Muscle of leg (tissue), 11 donors: ENCODE results near the gene ZNF107. TPM values are rescaled to one million over a fixed set of nuclear protein-coding genes. Genes with fewer than 3 reads are reported as not detected.
"Not testable (repeated sequence)": the region's sequence is repeated elsewhere in the genome, so short reads cannot be mapped to it uniquely, and the experiment has no call there.

Source experiments
- DNase-seq: peaks from one replicate; pipeline ENCODE4 v3.0.0; 2013
- H3K27ac ChIP-seq: one replicate; pipeline ENCODE4 v1.5.1; 2013; ENCODE audit warnings: mild to moderate bottlenecking, low read length, control low read depth
- H3K27me3 ChIP-seq: one replicate; pipeline ENCODE4 v1.6.1; 2013; ENCODE audit warnings: low read length; ENCODE audit not compliant: control insufficient read depth, insufficient read depth
- H3K36me3 ChIP-seq: one replicate; pipeline ENCODE4 v1.6.1; 2013; ENCODE audit warnings: low read length; ENCODE audit not compliant: control insufficient read depth, insufficient read depth
- H3K4me1 ChIP-seq: one replicate; pipeline ENCODE4 v1.6.1; 2013; ENCODE audit warnings: low read length; ENCODE audit not compliant: control insufficient read depth, insufficient read depth
- H3K4me3 ChIP-seq: one replicate; pipeline ENCODE4 v1.5.1; 2013; ENCODE audit warnings: low read length, control low read depth
- H3K9me3 ChIP-seq: replicated peaks from 2 replicates; pipeline ENCODE4 v1.6.1; 2013; ENCODE audit warnings: low read depth, low read length; ENCODE audit not compliant: control insufficient read depth
- WGBS: methylation state at CpG from one replicate; pipeline ENCODE4 v1.1.5; 2013; ENCODE audit warnings: missing lambda C conversion rate; ENCODE audit not compliant: insufficient coverage; 5-methylcytosine and 5-hydroxymethylcytosine counted together
- polyA plus RNA-seq, 8 donors: library from polyadenylated mRNA; unstranded; fragments of 120-200 nt; gene quantifications; one replicate each; pipeline versions ENCODE4 v1.2.1 to v1.2.3, GENCODE V29; 2013; ENCODE audit warnings: inconsistent platforms in 1 of 8, low replicate concordance in 1 of 8; ENCODE audit not compliant: insufficient read length in 8 of 8, insufficient read depth in 1 of 8
- total RNA-seq: library from RNA; stranded (reverse); fragments of 120-200 nt; gene quantifications from one replicate; pipeline ENCODE4 v1.2.4, GENCODE V29; 2013

ZNF107 gene
- total and polyA plus RNA-seq, 9 donors, result 2.8 to 5.9 (median 4.3) TPM

DNA sequence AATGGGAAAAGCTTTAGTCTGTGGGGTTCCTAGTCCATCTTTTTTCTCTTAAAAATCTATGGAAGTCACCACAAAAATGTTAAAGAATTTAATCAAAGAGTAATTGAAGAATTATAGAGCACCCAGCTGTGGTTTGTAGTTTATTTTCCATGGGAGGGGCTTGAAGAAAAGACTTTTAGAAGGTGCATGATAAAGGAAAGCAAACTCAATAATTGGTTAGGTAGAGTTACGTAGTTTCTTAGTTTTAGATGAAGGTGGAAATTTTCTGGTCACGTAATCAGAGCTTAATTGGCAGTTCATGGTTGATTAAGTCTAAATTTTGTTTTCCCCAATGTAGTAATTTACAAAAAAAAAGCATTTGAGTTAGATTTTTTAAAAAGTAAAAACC lies 724 bp downstream of the ZNF107 start:
- no peaks in the 10 kb centered on the region for H3K27me3 ChIP-seq
- WGBS, result no CpG with 5 or more reads among the region's 2 CpGs

DNA sequence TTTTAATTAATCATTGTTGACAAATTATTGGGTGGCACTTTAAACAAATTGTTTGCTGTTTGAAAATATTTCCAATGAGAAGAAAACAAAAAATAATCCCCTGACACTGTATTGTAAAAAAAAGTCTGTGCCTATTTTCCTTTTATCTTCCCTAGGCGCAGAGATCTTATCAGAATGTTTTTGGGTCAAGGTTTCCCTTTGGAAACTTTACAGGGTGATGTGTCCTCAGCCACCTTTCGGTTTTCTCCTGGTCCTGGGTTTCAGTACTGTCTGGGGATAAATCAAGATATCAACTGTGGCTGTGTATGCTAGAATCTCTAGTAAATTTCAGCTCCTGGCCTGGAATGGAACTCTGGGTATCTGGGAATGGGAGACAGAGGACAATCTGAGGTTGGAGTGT lies 1.4 kb downstream of the ZNF107 start:
- DNase-seq, result no peak
- no peaks in the 10 kb centered on the region for H3K27me3 ChIP-seq
- no peak overlapping the region for H3K4me3 ChIP-seq
- H3K9me3 ChIP-seq, result peaks cover 6% of the 10 kb centered on the region
- H3K27ac ChIP-seq, result no peak overlapping the region
- WGBS, result 22% methylated on average over 1 of the region's 2 CpGs
- no peaks in the 10 kb centered on the region for H3K4me1 ChIP-seq
- H3K36me3 ChIP-seq, result peaks cover 14% of the 10 kb centered on the region

More for the DNA sequence above, 724 bp downstream of the ZNF107 start:
- Histone ChIP-seq H3K4me1 (no peaks in the 10 kb centered on the region), H3K36me3 (peaks cover 11% of the 10 kb centered on the region), H3K27ac (peak overlapping the region; percentile 90), H3K9me3 (peaks cover 4% of the 10 kb centered on the region), H3K4me3 (peak overlapping the region; percentile 86)
- DNase-seq, result no peak

DNA sequence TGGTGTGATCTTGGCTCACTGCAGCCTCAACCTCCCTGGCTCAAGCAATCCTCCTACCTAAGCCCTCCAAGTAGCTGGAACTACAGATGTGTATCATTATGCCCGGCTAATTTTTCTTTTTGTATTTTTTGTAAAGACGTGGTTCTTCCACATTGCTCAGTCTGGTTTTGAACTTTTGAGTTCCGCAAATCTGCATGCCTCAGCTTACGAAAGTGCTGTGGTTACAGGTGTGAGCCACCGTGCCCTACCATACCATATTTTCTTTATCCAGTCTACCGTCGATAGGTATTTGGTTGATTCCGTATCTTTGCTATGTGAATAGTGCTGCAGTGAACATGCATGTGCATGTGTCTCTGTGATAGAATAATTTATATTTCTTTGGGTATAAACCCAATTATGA lies 6.5 kb downstream of the ZNF107 start:
- 100% methylated on average over 2 of the region's 8 CpGs for WGBS
- H3K27ac ChIP-seq, result no peak overlapping the region
- H3K4me1 ChIP-seq, result no peaks in the 10 kb centered on the region
- H3K4me3 ChIP-seq, result no peak overlapping the region
- H3K27me3 ChIP-seq, result no peaks in the 10 kb centered on the region
- peaks cover 16% of the 10 kb centered on the region for H3K36me3 ChIP-seq
- peaks cover 15% of the 10 kb centered on the region for H3K9me3 ChIP-seq
- DNase-seq, result no peak

- Histone ChIP-seq H3K9me3 (peaks cover 46% of the 10 kb centered on the region), H3K27ac (no peak overlapping the region), H3K4me1 (no peaks in the 10 kb centered on the region), H3K27me3 (no peaks in the 10 kb centered on the region), H3K36me3 (peaks cover 63% of the 10 kb centered on the region), H3K4me3 (no peak overlapping the region)
- 97% methylated on average over 9 of the region's 9 CpGs for WGBS
- DNase-seq, result no peak
These were observed 19.2 kb downstream of the ZNF107 start for GRCh38 chr7:64685091-64685490.

- peaks cover 59% of the 10 kb centered on the region for H3K36me3 ChIP-seq
- 85% methylated on average over 3 of the region's 3 CpGs for WGBS
These were observed 19.8 kb downstream of the ZNF107 start for GRCh38 chr7:64685741-64686140.

DNA sequence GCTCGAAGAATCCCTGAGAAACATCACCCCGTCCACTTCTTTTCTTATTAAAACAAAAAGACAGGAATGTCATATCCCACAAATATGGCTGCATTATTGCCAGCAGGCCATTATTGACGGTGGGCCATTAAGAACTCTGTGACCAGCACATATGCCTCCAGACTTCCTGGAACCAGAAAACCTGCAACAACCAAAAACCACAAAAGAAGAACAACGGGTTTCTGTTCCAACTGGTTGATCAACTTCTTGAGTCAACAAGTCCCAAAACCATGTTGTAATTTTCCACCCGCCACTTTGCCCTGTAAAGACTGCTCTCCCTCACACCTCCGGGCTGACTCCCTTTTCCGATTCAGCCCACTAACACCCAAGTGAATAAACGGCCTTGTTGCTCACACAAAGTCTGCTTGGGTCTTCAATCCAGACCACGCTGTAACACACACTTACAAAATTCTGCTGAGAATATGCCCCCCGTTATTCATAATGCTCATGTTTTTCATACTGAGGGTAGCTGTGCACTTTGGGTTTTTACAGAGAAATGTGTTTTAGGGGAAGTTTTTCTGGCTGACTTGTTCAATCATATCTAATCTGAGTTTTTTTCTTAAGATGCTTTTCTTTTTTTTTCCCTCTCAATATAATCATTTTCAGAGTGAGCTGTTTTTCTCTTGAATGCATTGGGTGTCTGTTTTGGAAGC lies 20.7 kb downstream of the ZNF107 start:
- 93% methylated on average over 8 of the region's 10 CpGs for WGBS
- no peak for DNase-seq
- Histone ChIP-seq H3K4me1 (no peaks in the 10 kb centered on the region), H3K36me3 (peaks cover 51% of the 10 kb centered on the region), H3K27me3 (no peaks in the 10 kb centered on the region), H3K27ac (no peak overlapping the region), H3K4me3 (no peak overlapping the region), H3K9me3 (peaks cover 33% of the 10 kb centered on the region)

More at GRCh38 chr7:64685741-64686140, 19.8 kb downstream of the ZNF107 start:
- Histone ChIP-seq H3K9me3 (peaks cover 41% of the 10 kb centered on the region), H3K4me3 (no peak overlapping the region), H3K27me3 (no peaks in the 10 kb centered on the region), H3K27ac (no peak overlapping the region), H3K4me1 (no peaks in the 10 kb centered on the region)
- DNase-seq, result no peak

DNA sequence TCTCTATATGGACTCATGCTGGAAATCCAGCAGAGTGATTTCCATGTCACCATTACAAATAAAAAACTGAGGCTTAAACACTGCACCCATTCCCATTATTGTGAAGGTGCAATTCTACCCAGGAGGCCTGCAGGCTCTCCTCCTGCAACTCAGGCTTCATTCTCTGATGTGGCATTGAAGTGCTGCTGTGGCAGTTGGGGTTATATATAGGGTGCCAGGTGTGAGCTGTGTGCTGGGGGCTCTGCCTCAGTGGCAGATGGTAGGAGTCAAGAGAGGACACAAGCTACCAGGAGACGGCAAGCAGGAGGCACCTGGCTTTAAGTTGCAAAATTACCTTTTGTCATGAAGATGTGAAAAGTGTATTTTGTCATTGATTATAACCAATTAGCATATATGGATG lies 21.3 kb downstream of the ZNF107 start:
- peaks cover 29% of the 10 kb centered on the region for H3K9me3 ChIP-seq
- no CpG with 5 or more reads among the region's 1 CpG for WGBS

GRCh38 chr7:64688988-64689387 lies 23.1 kb downstream of the ZNF107 start:
- Histone ChIP-seq H3K27me3 (no peaks in the 10 kb centered on the region), H3K4me1 (no peaks in the 10 kb centered on the region), H3K36me3 (peaks cover 34% of the 10 kb centered on the region), H3K4me3 (no peak overlapping the region), H3K27ac (no peak overlapping the region), H3K9me3 (peaks cover 12% of the 10 kb centered on the region)
- DNase-seq, result no peak
- WGBS, result 100% methylated on average over 1 of the region's 2 CpGs

More for the DNA sequence above, 21.3 kb downstream of the ZNF107 start:
- DNase-seq, result no peak
- Histone ChIP-seq H3K36me3 (peaks cover 44% of the 10 kb centered on the region), H3K27me3 (no peaks in the 10 kb centered on the region), H3K4me3 (no peak overlapping the region), H3K4me1 (no peaks in the 10 kb centered on the region), H3K27ac (no peak overlapping the region)

GRCh38 chr7:64691831-64692230 lies 25.9 kb downstream of the ZNF107 start:
- DNase-seq, result no peak
- Histone ChIP-seq H3K27me3 (no peaks in the 10 kb centered on the region), H3K4me3 (no peak overlapping the region), H3K27ac (no peak overlapping the region), H3K36me3 (peaks cover 14% of the 10 kb centered on the region), H3K9me3 (peaks cover 6% of the 10 kb centered on the region), H3K4me1 (no peaks in the 10 kb centered on the region)

DNA sequence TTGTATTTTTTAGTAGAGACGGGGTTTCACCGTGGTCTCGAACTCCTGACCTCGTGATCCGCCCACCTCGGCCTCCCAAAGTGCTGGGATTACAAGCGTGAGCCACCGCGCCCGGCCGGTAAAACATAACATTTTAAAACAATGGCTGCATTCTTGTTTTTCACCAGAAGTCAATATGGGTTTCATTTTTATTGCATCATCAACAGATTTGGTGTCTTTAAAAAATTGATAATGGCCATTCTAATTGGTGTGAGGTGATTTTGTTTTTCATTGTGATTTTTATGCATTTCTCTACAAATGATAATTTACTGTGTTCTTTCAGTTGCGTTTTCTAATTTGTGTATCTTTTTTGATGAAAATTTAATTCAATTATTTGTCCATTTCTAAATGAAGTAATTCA lies 31.9 kb downstream of the ZNF107 start:
- not testable (repeated sequence) for DNase-seq, H3K27ac ChIP-seq, H3K4me1 ChIP-seq, H3K27me3 ChIP-seq, H3K4me3 ChIP-seq
- H3K36me3 ChIP-seq, result peaks cover 17% of the 10 kb centered on the region
- peaks cover 22% of the 10 kb centered on the region for H3K9me3 ChIP-seq
- WGBS, result 100% methylated on average over 3 of the region's 12 CpGs
